OCI-LY7 (cell line): Measurements from ENCODE around the gene RTCA.

ENCODE experiments used
- CTCF ChIP-seq: fragments of 200-600 bp; sonication (generic); conservative IDR thresholded peaks from 2 replicates; pipeline ENCODE4 v1.5.1; 2014; ENCODE audit warnings: mild to moderate bottlenecking, antibody characterized with exemption, low read length, moderate library complexity, mixed read lengths
- EZH2phosphoT487 ChIP-seq: fragments of 200-600 bp; sonication (generic); IDR thresholded peaks from 2 replicates; pipeline ENCODE4 v1.6.1; 2018; ENCODE audit warnings: low read depth, borderline replicate concordance, mild to moderate bottlenecking, mixed run types, antibody characterized with exemption, low read length, moderate library complexity, mixed read lengths

DNA sequence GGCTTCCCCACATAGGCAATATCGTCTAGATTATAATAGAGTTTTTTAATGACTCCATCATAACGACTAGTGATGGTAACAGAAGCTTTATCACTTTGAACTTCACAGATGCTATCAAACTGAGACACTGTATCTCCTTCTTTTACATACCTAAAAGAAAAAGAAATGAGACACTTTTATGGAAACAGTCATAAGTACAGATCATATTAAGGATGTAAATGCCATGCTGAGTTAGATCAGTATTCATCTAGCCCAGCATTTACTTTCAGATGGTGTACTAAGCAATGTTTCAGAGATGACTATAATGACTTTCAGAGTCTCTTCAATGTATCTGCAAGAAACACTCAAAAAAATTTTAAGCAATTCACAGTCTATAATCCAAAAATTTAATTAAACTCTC lies 35.3 kb upstream of the RTCA start:
- TF ChIP-seq CTCF (no peak), EZH2phosphoT487 (no peak)
